Measurements from ENCODE around the gene COMMD10. TPM values are rescaled to one million over a fixed set of nuclear protein-coding genes. Genes with fewer than 3 reads are reported as not detected.

Gene COMMD10
- total RNA-seq, 1 donor from 2014 or later, result 41.5 TPM

GRCh38 chr5:116225281-116225922 lies 140.6 kb downstream of the COMMD10 start:
- no peak for DNase-seq

- no peak for DNase-seq
Observed at GRCh38 chr5:116229131-116229689, 144.4 kb downstream of the COMMD10 start.

DNA sequence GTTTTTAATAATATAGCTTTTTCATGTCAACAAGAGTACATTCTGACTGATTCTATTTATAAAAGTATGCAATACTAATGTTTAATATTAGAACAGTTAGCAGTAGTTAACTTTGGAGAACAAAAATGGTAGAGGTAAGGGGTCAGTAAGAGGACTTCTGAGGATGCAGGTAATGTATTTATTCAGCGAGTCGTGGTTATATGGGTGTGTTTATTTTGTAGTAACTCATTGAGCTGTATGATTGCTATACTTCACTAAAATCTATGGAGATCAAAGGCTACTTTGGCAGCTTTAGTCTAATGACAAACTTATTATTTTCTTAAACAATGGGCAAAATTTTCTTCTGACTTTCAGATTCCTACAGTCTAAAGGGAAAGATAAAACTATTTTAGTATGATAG lies 146.5 kb downstream of the COMMD10 start:
- no peak for DNase-seq

GRCh38 chr5:116234681-116235080 lies 149.9 kb downstream of the COMMD10 start:
- no peak for DNase-seq

- DNase-seq, result no peak
Observed at GRCh38 chr5:116237917-116238500, 153.2 kb downstream of the COMMD10 start.

- DNase-seq, result peak; percentile 7
Observed at GRCh38 chr5:116242343-116242742, 157.5 kb downstream of the COMMD10 start.

GRCh38 chr5:116248432-116248831 lies 163.6 kb downstream of the COMMD10 start:
- no peak for DNase-seq

DNA sequence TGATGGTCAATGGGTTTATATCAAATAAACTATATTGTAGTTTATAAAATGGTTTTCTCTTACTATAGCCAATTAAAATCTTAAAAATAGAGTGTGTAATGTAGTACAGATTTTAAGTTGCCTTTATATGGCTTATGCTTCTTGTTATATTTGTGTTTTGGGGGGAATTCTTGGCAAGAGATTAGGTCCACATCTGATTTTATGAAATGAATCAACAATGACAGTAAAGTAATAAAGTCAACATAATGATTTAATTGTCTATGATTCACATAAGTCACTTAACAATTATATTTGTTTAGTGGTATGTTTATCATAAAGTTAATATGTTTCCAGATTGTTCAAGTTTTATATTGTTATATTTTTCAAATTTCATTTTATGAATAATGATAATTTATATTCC lies 164.8 kb downstream of the COMMD10 start:
- no peak for DNase-seq

- DNase-seq, result no peak
Observed at GRCh38 chr5:116256717-116257116, 171.9 kb downstream of the COMMD10 start.

- DNase-seq, result no peak
Observed at GRCh38 chr5:116265471-116265870, 180.6 kb downstream of the COMMD10 start.

- DNase-seq, result no peak
Observed at GRCh38 chr5:116271446-116272025, 186.7 kb downstream of the COMMD10 start.

- no peak for DNase-seq
Observed at GRCh38 chr5:116272281-116272941, 187.6 kb downstream of the COMMD10 start.

DNA sequence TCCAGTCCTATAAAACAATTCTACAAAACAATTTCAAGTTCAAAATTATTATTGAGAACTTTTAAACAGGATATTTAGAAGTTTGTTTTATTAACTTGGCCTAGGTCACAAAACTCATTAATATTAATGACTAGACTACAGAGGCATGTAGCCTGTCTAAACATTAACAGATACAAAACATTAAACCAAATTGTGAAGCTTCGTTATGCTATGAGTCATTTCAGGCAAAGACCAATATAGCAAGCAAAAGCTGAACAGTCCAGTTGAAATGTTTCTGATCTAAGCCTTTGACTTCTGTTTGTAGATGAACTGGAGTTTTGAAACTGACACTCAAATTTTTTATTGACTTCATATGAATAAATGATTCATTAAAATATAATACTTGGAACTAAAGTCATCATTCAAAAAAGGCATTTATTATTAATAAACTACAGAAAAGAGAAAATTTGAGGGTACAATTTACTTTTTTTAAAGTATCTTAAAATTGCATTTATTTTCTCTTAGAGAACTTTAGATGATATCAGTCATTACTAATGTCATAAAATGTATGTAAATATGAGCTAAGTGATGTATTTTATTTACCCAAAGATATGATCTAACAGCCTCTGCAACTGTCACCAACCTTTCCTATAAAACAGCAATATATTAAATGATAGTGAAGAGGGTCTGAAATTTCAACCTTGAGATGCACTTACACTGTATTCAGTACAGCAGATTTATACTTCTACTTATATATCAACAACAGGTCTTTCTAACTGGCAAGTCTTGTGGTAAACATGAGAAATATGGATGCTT lies 188.8 kb downstream of the COMMD10 start:
- DNase-seq, result no peak

DNA sequence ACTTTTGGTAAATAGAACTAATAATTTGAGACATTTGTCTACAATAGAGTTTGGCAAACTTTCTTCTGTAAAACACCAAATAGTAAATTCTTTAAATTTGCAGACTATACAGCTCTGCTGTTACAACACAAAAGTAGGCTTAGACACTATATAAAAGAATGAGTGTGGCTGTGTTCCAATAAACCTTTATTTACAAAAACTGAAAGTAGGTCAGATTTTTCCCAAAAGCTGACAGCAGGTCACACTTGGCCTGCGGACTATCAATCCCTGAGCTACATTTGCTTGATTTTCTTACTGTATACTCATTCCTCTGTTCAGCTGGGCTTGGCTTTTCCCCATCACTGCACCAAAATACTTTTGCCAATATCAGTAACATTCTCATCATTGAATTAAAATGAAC lies 189.4 kb downstream of the COMMD10 start:
- DNase-seq, result no peak

- no peak for DNase-seq
Observed at GRCh38 chr5:116275282-116275681, 190.5 kb downstream of the COMMD10 start.

DNA sequence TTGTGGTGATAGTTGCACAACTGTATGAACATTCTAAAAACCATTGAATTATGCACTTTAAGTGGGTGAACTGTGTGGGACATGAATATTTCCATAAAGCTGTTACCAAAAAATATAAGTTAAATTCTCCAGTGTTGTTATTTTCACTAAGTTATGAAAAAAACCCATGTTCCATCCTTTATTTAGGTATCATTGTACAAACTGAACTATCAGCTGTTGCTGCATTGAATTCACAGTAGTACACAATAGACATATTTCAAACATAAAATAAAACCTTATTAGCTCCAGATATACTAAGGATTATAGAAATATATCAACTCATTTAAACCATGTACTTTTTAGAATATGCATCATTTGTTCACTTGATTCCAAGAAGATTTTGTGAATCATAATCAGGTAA lies 192.1 kb downstream of the COMMD10 start:
- DNase-seq, result no peak

DNA sequence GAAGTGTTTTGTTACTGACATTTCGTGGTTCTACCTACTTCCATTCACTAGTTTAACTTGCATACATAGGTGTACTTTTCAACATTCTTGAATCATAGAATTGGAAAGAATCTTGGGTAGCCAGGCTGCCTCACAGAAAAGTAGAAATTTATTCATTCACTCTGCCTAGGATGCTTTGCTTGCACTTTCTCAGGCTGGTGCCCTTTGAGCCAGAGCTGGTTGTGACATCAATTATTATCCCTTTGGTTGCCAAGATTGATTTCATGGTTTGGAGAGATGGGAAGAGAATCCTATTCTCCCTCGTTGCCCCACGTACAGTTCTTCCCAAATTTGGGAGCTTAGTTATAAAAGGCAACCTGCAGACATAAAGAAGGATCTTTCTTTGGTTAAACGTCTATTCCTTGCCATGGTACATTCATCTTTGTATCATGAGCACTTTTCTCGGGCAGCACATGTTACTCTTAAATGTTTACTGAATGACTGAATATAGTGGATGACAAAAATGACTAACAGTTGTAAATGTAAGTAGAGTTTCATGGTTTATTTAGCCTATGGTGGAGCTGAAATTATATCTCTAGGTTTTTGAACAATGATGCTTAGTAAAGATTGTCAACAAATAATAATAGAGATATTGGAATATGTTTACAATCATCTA lies 195.5 kb downstream of the COMMD10 start:
- no peak for DNase-seq

- peak; percentile 21 for DNase-seq
Observed at GRCh38 chr5:116281309-116281708, 196.5 kb downstream of the COMMD10 start.

DNA sequence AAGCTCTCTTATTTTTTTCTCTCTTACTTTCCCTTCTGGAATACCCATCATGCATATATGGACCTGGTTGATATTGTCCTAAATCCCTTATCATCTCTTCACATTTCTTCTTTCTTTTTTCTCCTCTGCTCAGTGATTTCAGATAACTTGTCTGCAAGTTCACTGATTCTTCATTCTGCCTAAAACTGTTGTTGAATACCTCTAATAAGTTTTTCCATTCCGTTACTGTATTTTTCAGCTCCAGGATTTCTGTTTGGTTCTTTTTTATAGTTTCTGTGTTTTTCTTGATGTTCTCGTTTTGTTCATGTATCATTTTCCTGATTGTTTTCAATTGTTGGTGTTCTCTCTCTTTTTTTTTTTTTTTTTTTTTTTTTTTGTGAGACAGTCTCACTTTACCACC lies 203.7 kb downstream of the COMMD10 start:
- DNase-seq, result no peak

- no peak for DNase-seq
Observed at GRCh38 chr5:116289276-116289675, 204.5 kb downstream of the COMMD10 start.

DNA sequence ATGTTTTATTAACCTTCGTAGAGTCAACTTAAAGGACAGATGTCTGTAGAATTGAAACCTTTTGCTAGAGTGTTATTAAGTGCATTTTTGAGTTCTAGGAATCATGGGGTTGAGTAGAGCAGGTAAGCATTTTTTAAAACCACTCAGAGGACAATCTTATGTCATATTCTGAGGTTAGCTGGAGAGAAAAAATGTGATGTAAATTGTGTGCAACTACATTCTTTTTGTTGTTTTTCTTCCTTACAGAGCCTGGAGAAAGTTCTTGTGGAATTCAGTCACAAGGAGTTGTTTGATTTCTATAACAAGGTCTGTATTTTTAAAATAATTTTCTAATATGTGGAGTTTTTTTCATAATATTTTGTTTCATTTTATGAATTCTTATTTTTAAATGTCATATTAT lies 206.4 kb downstream of the COMMD10 start:
- no peak for DNase-seq

DNA sequence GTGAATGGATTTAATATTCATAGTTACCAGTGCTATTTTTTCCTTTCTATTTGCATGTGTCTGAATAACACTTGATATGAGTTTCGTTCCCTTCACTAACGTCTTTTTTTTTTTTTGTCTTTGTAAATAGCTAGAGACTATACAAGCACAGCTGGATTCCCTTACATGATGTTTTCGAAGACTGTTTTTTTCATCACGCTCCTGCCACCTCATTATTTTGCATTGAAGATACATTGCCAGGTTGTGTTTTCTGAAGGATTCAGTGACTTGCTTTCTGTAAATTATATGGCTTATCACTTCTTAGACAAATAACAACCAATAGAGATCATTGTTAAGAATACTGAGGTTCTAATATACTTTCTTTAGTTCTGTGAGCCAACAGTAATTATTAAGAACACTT lies 207.5 kb downstream of the COMMD10 start:
- no peak for DNase-seq
